DND-41 (cell line): ENCODE measurements around the gene TRA2B.

ENCODE experiments used
- ATAC-seq: fragments of 200-7000 bp; cut with Tn5 transposase; 3 replicates; pipeline ENCODE4 v1.9.1; 2021; ENCODE audit warnings: low read depth; ENCODE audit not compliant: insufficient read depth
- DNase-seq: peaks from one replicate; pipeline ENCODE4 v3.0.0-alpha.2; 2020
- H2AFZ ChIP-seq: 2 replicates; pipeline ENCODE4 v1.6.0; 2012; ENCODE audit warnings: low read depth, low read length
- H3K27ac ChIP-seq: 2 replicates; pipeline ENCODE4 v1.5.1; 2012; ENCODE audit warnings: low read length, inconsistent platforms
- H3K27me3 ChIP-seq: fragments of 200-600 bp; sonication (generic); 2 replicates; pipeline ENCODE4 v1.6.0; 2012; ENCODE audit warnings: low read length, mild to moderate bottlenecking, inconsistent platforms; ENCODE audit not compliant: insufficient read depth, poor library complexity
- H3K36me3 ChIP-seq: 2 replicates; pipeline ENCODE4 v1.5.1; 2012; ENCODE audit warnings: low read length, inconsistent platforms; ENCODE audit not compliant: insufficient read depth
- H3K4me1 ChIP-seq: 2 replicates; pipeline ENCODE4 v1.5.1; 2012; ENCODE audit warnings: mild to moderate bottlenecking, low read length; ENCODE audit not compliant: insufficient read depth
- H3K4me2 ChIP-seq: 2 replicates; pipeline ENCODE4 v1.6.0; 2012; ENCODE audit warnings: mild to moderate bottlenecking, moderate library complexity, low read length, inconsistent platforms; ENCODE audit not compliant: insufficient read depth
- H3K4me3 ChIP-seq, 2 experiments: fragments of 200-600 bp in 1 of 2; shearing (Covaris generic) in 1 of 2; 2 replicates each; pipeline ENCODE4 v1.5.1; 2012 to 2016; ENCODE audit warnings: inconsistent platforms in 2 of 2, low read length in 2 of 2, mild to moderate bottlenecking in 2 of 2, low read depth in 1 of 2, moderate library complexity in 1 of 2
- H3K79me2 ChIP-seq: 2 replicates; pipeline ENCODE4 v1.6.0; 2012; ENCODE audit warnings: low read length, inconsistent platforms; ENCODE audit not compliant: insufficient read depth
- H3K9ac ChIP-seq: 2 replicates; pipeline ENCODE4 v1.6.0; 2012; ENCODE audit warnings: low read depth, mild to moderate bottlenecking, inconsistent platforms, low read length, moderate library complexity
- H3K9me3 ChIP-seq: 2 replicates; pipeline ENCODE4 v1.5.1; 2012; ENCODE audit warnings: low read length, moderate library complexity, mild to moderate bottlenecking, inconsistent platforms; ENCODE audit not compliant: insufficient read depth, severe bottlenecking
- H4K20me1 ChIP-seq: 2 replicates; pipeline ENCODE4 v1.6.0; 2012; ENCODE audit warnings: low read length; ENCODE audit not compliant: insufficient read depth
- CTCF ChIP-seq: IDR thresholded peaks from 2 replicates; pipeline ENCODE4 v1.5.1; 2012; ENCODE audit warnings: borderline replicate concordance, low read length, moderate library complexity, mild to moderate bottlenecking; ENCODE audit not compliant: poor library complexity, severe bottlenecking; ENCODE audit errors: extremely low read depth
- EZH2 ChIP-seq: IDR thresholded peaks from 3 replicates; pipeline ENCODE4 v1.6.1; 2012; ENCODE audit warnings: borderline replicate concordance, low read depth, mild to moderate bottlenecking, moderate library complexity, low read length, inconsistent platforms; ENCODE audit not compliant: severe bottlenecking

The TRA2B gene

GRCh38 chr3:185867650-185868049, 70.2 kb downstream of the TRA2B start:
- no peaks in the 10 kb centered on the region for H3K4me1 ChIP-seq
- H3K36me3 ChIP-seq: no peaks in the 10 kb centered on the region
- ATAC-seq: no peak
- no peak overlapping the region for H3K4me3 ChIP-seq
- no peaks in the 10 kb centered on the region for H4K20me1 ChIP-seq
- DNase-seq: no peak
- no peak overlapping the region for H3K4me2 ChIP-seq
- H3K79me2 ChIP-seq: no peaks in the 10 kb centered on the region
- H2AFZ ChIP-seq: no peak overlapping the region
- no peak for TF ChIP-seq CTCF
- TF ChIP-seq EZH2: no peak
- H3K27ac ChIP-seq: no peak overlapping the region
- peaks cover 10% of the 10 kb centered on the region for H3K27me3 ChIP-seq
- no peak overlapping the region for H3K9ac ChIP-seq
- H3K9me3 ChIP-seq: no peaks in the 10 kb centered on the region

GRCh38 chr3:185866995-185867394, 70.8 kb downstream of the TRA2B start:
- no peak for ATAC-seq
- DNase-seq: no peak
- no peak overlapping the region for H3K4me2 ChIP-seq
- H3K27ac ChIP-seq: no peak overlapping the region
- TF ChIP-seq CTCF (no peak), EZH2 (no peak)
- H3K9ac ChIP-seq: no peak overlapping the region
- no peaks in the 10 kb centered on the region for H3K9me3 ChIP-seq
- no peaks in the 10 kb centered on the region for H4K20me1 ChIP-seq
- H3K27me3 ChIP-seq: peaks cover 10% of the 10 kb centered on the region
- no peaks in the 10 kb centered on the region for H3K79me2 ChIP-seq
- no peak overlapping the region for H2AFZ ChIP-seq
- H3K4me1 ChIP-seq: no peaks in the 10 kb centered on the region
- H3K4me3 ChIP-seq: no peak overlapping the region
- H3K36me3 ChIP-seq: no peaks in the 10 kb centered on the region

GRCh38 chr3:185866555-185866954, 71.3 kb downstream of the TRA2B start:
- H4K20me1 ChIP-seq: no peaks in the 10 kb centered on the region
- H3K4me2 ChIP-seq: no peak overlapping the region
- ATAC-seq (no peak), DNase-seq (no peak)
- TF ChIP-seq CTCF (no peak), EZH2 (no peak)
- H3K36me3 ChIP-seq: no peaks in the 10 kb centered on the region
- H3K4me3 ChIP-seq: no peak overlapping the region
- no peak overlapping the region for H2AFZ ChIP-seq
- no peaks in the 10 kb centered on the region for H3K9me3 ChIP-seq
- no peaks in the 10 kb centered on the region for H3K79me2 ChIP-seq
- no peak overlapping the region for H3K27ac ChIP-seq
- peaks cover 10% of the 10 kb centered on the region for H3K27me3 ChIP-seq
- no peaks in the 10 kb centered on the region for H3K4me1 ChIP-seq
- no peak overlapping the region for H3K9ac ChIP-seq
